ENCODE data around the gene SYT8.
"Not testable (repeated sequence)": the region's sequence is repeated elsewhere in the genome, so short reads cannot be mapped to it uniquely, and the experiment has no call there.

Gene SYT8

GRCh38 chr11:1884303-1884700 lies 49.5 kb downstream of the SYT8 start (continued):
- TF ChIP-seq BCL6B (tag by site-specific recombination; IDR thresholded peaks at IDR 0.05), result no peak

DNA sequence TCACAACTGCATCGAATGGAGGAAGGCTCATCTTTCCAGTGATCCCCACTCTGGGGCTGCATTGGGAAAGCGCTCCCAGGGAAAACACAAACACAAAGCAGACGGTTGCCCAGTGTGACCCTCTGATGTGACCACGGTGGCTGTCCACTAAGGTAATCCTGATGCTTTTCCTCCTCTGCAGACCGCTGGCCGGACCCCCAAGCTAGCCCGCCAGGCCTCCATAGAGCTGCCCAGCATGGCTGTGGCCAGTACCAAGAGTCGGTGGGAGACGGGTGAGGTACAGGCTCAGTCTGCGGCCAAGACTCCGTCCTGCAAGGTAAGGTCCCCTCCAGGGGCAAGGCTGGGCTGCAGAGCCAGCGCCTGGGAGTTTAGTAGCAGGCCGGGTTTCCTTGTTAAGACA lies 51.8 kb downstream of the SYT8 start:
- H3K4me1 ChIP-seq (ENCODE audit: control insufficient read depth, insufficient read depth, low read length); H3K36me3 ChIP-seq (ENCODE audit: control insufficient read depth in 2 of 2, insufficient read depth in 1 of 2, low read length in 2 of 2); H3K4me3 ChIP-seq (ENCODE audit: low read depth, low read length); POLR2A ChIA-PET; CTCF ChIA-PET; H3K9me3 ChIP-seq (ENCODE audit: control insufficient read depth, insufficient read depth, low read depth, low read length); H3K27ac ChIP-seq (ENCODE audit: extremely low read depth, low read depth, low read length): not testable (repeated sequence)
- TF ChIP-seq, protein P1, sequence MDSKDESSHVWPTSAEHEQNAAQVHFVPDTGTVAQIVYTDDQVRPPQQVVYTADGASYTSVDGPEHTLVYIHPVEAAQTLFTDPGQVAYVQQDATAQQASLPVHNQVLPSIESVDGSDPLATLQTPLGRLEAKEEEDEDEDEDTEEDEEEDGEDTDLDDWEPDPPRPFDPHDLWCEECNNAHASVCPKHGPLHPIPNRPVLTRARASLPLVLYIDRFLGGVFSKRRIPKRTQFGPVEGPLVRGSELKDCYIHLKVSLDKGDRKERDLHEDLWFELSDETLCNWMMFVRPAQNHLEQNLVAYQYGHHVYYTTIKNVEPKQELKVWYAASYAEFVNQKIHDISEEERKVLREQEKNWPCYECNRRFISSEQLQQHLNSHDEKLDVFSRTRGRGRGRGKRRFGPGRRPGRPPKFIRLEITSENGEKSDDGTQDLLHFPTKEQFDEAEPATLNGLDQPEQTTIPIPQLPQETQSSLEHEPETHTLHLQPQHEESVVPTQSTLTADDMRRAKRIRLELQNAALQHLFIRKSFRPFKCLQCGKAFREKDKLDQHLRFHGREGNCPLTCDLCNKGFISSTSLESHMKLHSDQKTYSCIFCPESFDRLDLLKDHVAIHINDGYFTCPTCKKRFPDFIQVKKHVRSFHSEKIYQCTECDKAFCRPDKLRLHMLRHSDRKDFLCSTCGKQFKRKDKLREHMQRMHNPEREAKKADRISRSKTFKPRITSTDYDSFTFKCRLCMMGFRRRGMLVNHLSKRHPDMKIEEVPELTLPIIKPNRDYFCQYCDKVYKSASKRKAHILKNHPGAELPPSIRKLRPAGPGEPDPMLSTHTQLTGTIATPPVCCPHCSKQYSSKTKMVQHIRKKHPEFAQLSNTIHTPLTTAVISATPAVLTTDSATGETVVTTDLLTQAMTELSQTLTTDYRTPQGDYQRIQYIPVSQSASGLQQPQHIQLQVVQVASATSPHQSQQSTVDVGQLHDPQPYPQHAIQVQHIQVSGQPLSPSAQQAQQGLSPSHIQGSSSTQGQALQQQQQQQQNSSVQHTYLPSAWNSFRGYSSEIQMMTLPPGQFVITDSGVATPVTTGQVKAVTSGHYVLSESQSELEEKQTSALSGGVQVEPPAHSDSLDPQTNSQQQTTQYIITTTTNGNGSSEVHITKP (tag by site-specific recombination; IDR thresholded peaks at IDR 0.05), result peak; percentile 39; the same call in 1 of the 2 replicates

Measured in HEK293 (cell line).